NCI-H2029 (cell line): ENCODE data around the gene ZMYND10.
A peak's percentile ranks its signal among the peaks of the same experiment; 100 is the strongest.
"Not testable (repeated sequence)": the region's sequence is repeated elsewhere in the genome, so short reads cannot be mapped to it uniquely, and the experiment has no call there.

ENCODE experiments used
- DNase-seq: peaks from one replicate; lab custom pipeline; 2025; lab: John Stamatoyannopoulos, UW

Gene ZMYND10

GRCh38 chr3:50325113-50325480 lies 20.4 kb downstream of the ZMYND10 start:
- no peak for DNase-seq

GRCh38 chr3:50324351-50325112 lies 21.0 kb downstream of the ZMYND10 start:
- no peak for DNase-seq

- no peak for DNase-seq
Measured at GRCh38 chr3:50323614-50324199, 21.8 kb downstream of the ZMYND10 start.

- DNase-seq, result no peak
Measured at GRCh38 chr3:50323092-50323600, 22.4 kb downstream of the ZMYND10 start.

- peak; percentile 37 for DNase-seq
Measured at GRCh38 chr3:50322386-50323091, 23.0 kb downstream of the ZMYND10 start, which contains the start of gene HYAL2. Gene HYAL2 (minus strand): TSS chr3:50322745. CDS start chr3:50320489, 2,256 bp downstream.

GRCh38 chr3:50322115-50322385 lies 23.5 kb downstream of the ZMYND10 start:
- no peak for DNase-seq

GRCh38 chr3:50321336-50322114 lies 24.0 kb downstream of the ZMYND10 start:
- DNase-seq, result peak; percentile 58

- no peak for DNase-seq
Measured at GRCh38 chr3:50320853-50321335, 24.6 kb downstream of the ZMYND10 start.

GRCh38 chr3:50319894-50320625 lies 25.5 kb downstream of the ZMYND10 start:
- no peak for DNase-seq

GRCh38 chr3:50319181-50319893 lies 26.2 kb downstream of the ZMYND10 start:
- DNase-seq, result no peak

- DNase-seq, result no peak
Measured at GRCh38 chr3:50318615-50319014, 26.9 kb downstream of the ZMYND10 start.

- no peak for DNase-seq
Measured at GRCh38 chr3:50318163-50318562, 27.4 kb downstream of the ZMYND10 start.

GRCh38 chr3:50317300-50317699 lies 28.2 kb downstream of the ZMYND10 start:
- DNase-seq, result no peak

GRCh38 chr3:50316657-50317242 lies 28.8 kb downstream of the ZMYND10 start:
- DNase-seq, result no peak

- DNase-seq, result no peak
Measured at GRCh38 chr3:50314816-50315215, 30.7 kb downstream of the ZMYND10 start.

- DNase-seq, result no peak
Measured at GRCh38 chr3:50314342-50314741, 31.2 kb downstream of the ZMYND10 start.

GRCh38 chr3:50312041-50312440 lies 33.5 kb downstream of the ZMYND10 start:
- DNase-seq, result not testable (repeated sequence)

- no peak for DNase-seq
Measured at GRCh38 chr3:50304601-50305000, 40.9 kb downstream of the ZMYND10 start.

GRCh38 chr3:50303013-50303815 lies 42.3 kb downstream of the ZMYND10 start, which contains the start of gene HYAL1:
Gene HYAL1 (minus strand): TSS chr3:50303574. CDS start chr3:50302956, 618 bp downstream.
- no peak for DNase-seq
